Trophoblast cell (in vitro differentiated cells and primary cell): ENCODE results near the gene DDX39B.
"Not testable (repeated sequence)": the region's sequence is repeated elsewhere in the genome, so short reads cannot be mapped to it uniquely, and the experiment has no call there.

Experiments used
- DNase-seq, 2 donors: peaks; one replicate each; pipeline ENCODE4 v3.0.0-alpha.2; 2016
- H2AFZ ChIP-seq: 2 replicates; pipeline ENCODE4 v1.6.1; 2013; ENCODE audit warnings: low read length, moderate library complexity, mild to moderate bottlenecking; ENCODE audit not compliant: insufficient read depth, poor library complexity
- H2AK5ac ChIP-seq: 2 replicates; pipeline ENCODE4 v1.6.1; 2013; ENCODE audit warnings: mild to moderate bottlenecking, low read length
- H2BK120ac ChIP-seq: 2 replicates; pipeline ENCODE4 v1.6.1; 2013; ENCODE audit warnings: low read length, mild to moderate bottlenecking, moderate library complexity; ENCODE audit not compliant: insufficient read depth, poor library complexity
- H2BK12ac ChIP-seq: 2 replicates; pipeline ENCODE4 v1.6.1; 2013; ENCODE audit warnings: mild to moderate bottlenecking, low read length, moderate library complexity
- H2BK5ac ChIP-seq: 2 replicates; pipeline ENCODE4 v1.6.1; 2013; ENCODE audit warnings: low read length, low read depth, moderate library complexity, mild to moderate bottlenecking; ENCODE audit not compliant: poor library complexity
- H3K14ac ChIP-seq: 2 replicates; pipeline ENCODE4 v1.6.1; 2013; ENCODE audit warnings: mild to moderate bottlenecking, low read length
- H3K18ac ChIP-seq: 2 replicates; pipeline ENCODE4 v1.6.1; 2013; ENCODE audit warnings: mild to moderate bottlenecking, low read length
- H3K23ac ChIP-seq: 2 replicates; pipeline ENCODE4 v1.6.1; 2013; ENCODE audit warnings: low read length
- H3K27ac ChIP-seq: 2 replicates; pipeline ENCODE4 v1.5.1; 2013; ENCODE audit warnings: low read depth, mild to moderate bottlenecking, inconsistent platforms, low read length, moderate library complexity
- H3K27me3 ChIP-seq: 2 replicates; pipeline ENCODE4 v1.6.1; 2013; ENCODE audit warnings: inconsistent platforms, mild to moderate bottlenecking, low read length, moderate library complexity; ENCODE audit not compliant: insufficient read depth
- H3K36me3 ChIP-seq, 2 experiments: 1 replicate in 1 of 2; 2 replicates in 1 of 2; pipeline ENCODE4 v1.6.1; 2013; ENCODE audit warnings: low read length in 2 of 2, mild to moderate bottlenecking in 2 of 2, moderate library complexity in 1 of 2; ENCODE audit not compliant: insufficient read depth in 2 of 2, control insufficient read depth in 1 of 2
- H3K4ac ChIP-seq: 2 replicates; pipeline ENCODE4 v1.6.1; 2013; ENCODE audit warnings: low read depth, mild to moderate bottlenecking, low read length, moderate library complexity
- H3K4me1 ChIP-seq, 2 experiments: 1 replicate in 1 of 2; 2 replicates in 1 of 2; pipeline ENCODE4 v1.6.1; 2013; ENCODE audit warnings: low read length in 2 of 2, mild to moderate bottlenecking in 2 of 2, moderate library complexity in 1 of 2; ENCODE audit not compliant: insufficient read depth in 2 of 2, control insufficient read depth in 1 of 2
- H3K4me2 ChIP-seq: 2 replicates; pipeline ENCODE4 v1.6.1; 2013; ENCODE audit warnings: inconsistent platforms, mild to moderate bottlenecking, low read length, moderate library complexity
- H3K4me3 ChIP-seq: 2 replicates; pipeline ENCODE4 v1.5.1; 2013; ENCODE audit warnings: mild to moderate bottlenecking, low read depth, low read length, inconsistent platforms
- H3K79me1 ChIP-seq: one replicate; pipeline ENCODE4 v1.6.1; 2013; ENCODE audit warnings: low read length
- H3K79me2 ChIP-seq: 2 replicates; pipeline ENCODE4 v1.6.1; 2013; ENCODE audit warnings: low read length, mild to moderate bottlenecking; ENCODE audit not compliant: control insufficient read depth, insufficient read depth, poor library complexity
- H3K9ac ChIP-seq: 2 replicates; pipeline ENCODE4 v1.6.1; 2013; ENCODE audit warnings: mild to moderate bottlenecking, low read length
- H3K9me3 ChIP-seq: 2 replicates; pipeline ENCODE4 v1.6.1; 2013; ENCODE audit warnings: low read depth, mild to moderate bottlenecking, control low read depth, inconsistent platforms, low read length; ENCODE audit not compliant: insufficient read depth
- H4K12ac ChIP-seq: 2 replicates; pipeline ENCODE4 v1.6.1; 2013; ENCODE audit warnings: low read depth, mild to moderate bottlenecking, low read length, moderate library complexity
- H4K8ac ChIP-seq: 2 replicates; pipeline ENCODE4 v1.6.1; 2013; ENCODE audit warnings: low read depth, mild to moderate bottlenecking, low read length, moderate library complexity
- H4K91ac ChIP-seq: one replicate; pipeline ENCODE4 v1.6.1; 2013; ENCODE audit warnings: low read depth, mild to moderate bottlenecking, low read length, moderate library complexity
- WGBS: extraction: QIAGEN DNeasy Blood & Tissue Kit; methylation state at CpG from one replicate; pipeline ENCODE4 v1.1.7; 2013; ENCODE audit warnings: missing lambda C conversion rate; ENCODE audit not compliant: insufficient read length, insufficient coverage; ENCODE audit errors: extremely low coverage; 5-methylcytosine and 5-hydroxymethylcytosine counted together

The DDX39B gene

GRCh38 chr6:31502586-31502985, 39.2 kb downstream of the DDX39B start:
- Histone ChIP-seq H2AK5ac (no peak overlapping the region), H2BK12ac (no peak overlapping the region), H3K4ac (no peak overlapping the region), H3K9ac (no peak overlapping the region), H3K27ac (no peak overlapping the region), H3K23ac (no peak overlapping the region), H4K12ac (no peak overlapping the region), H3K18ac (no peak overlapping the region), H3K79me2 (no peaks in the 10 kb centered on the region), H3K4me2 (no peak overlapping the region), H2BK5ac (no peak overlapping the region), H3K27me3 (peaks cover 14% of the 10 kb centered on the region), H2BK120ac (no peak overlapping the region), H4K8ac (no peak overlapping the region), H2AFZ (no peak overlapping the region), H3K9me3 (no peaks in the 10 kb centered on the region), H4K91ac (no peak overlapping the region), H3K14ac (no peak overlapping the region), H3K4me1 (peaks cover 0 to 5% of the 10 kb centered on the region in 2 experiments), H3K36me3 (no peaks in the 10 kb centered on the region), H3K4me3 (no peak overlapping the region), H3K79me1 (no peaks in the 10 kb centered on the region)
- DNase-seq, result no peak

GRCh38 chr6:31499648-31500047, 42.2 kb downstream of the DDX39B start:
- H3K14ac ChIP-seq, H3K4me3 ChIP-seq, H3K79me2 ChIP-seq, H2BK120ac ChIP-seq, H2AK5ac ChIP-seq, H4K12ac ChIP-seq, H2BK5ac ChIP-seq, H3K36me3 ChIP-seq, DNase-seq, H3K9me3 ChIP-seq, H3K18ac ChIP-seq, H4K8ac ChIP-seq, H3K4me2 ChIP-seq, H2BK12ac ChIP-seq, H3K23ac ChIP-seq, H3K4ac ChIP-seq, H3K4me1 ChIP-seq, H2AFZ ChIP-seq, H4K91ac ChIP-seq, H3K9ac ChIP-seq, H3K79me1 ChIP-seq, H3K27ac ChIP-seq: not testable (repeated sequence)
- H3K27me3 ChIP-seq, result peaks cover 20% of the 10 kb centered on the region
- WGBS, result no CpG with 5 or more reads among the region's 2 CpGs

- no peak overlapping the region for H3K14ac ChIP-seq
- WGBS, result no CpG with 5 or more reads among the region's 21 CpGs
These were observed 43.1 kb downstream of the DDX39B start for GRCh38 chr6:31498748-31499147.

GRCh38 chr6:31497531-31498476, 44.0 kb downstream of the DDX39B start, which contains the start of gene MICB:
TSS of gene MICB (plus strand) at chr6:31498145. CDS start at chr6:31498194, 49 bp downstream.
- peak within 1 kb of the TSS; percentile 62 for H3K4me3 ChIP-seq
- H3K79me1 ChIP-seq, result no peaks in the 10 kb centered on the region
- H2BK12ac ChIP-seq, result no peak within 1 kb of the TSS
- H3K36me3 ChIP-seq, result no peaks in the 10 kb centered on the region
- H3K9me3 ChIP-seq, result no peaks in the 10 kb centered on the region
- H3K79me2 ChIP-seq, result no peaks in the 10 kb centered on the region
- H3K18ac ChIP-seq, result no peak within 1 kb of the TSS
- no peak within 1 kb of the TSS for H2AK5ac ChIP-seq
- no peak within 1 kb of the TSS for H3K27ac ChIP-seq
- peak within 1 kb of the TSS; percentile 77 for H3K4me2 ChIP-seq
- no peak within 1 kb of the TSS for H3K9ac ChIP-seq
- H2BK120ac ChIP-seq, result no peak within 1 kb of the TSS
- H4K12ac ChIP-seq, result no peak within 1 kb of the TSS
- H3K4ac ChIP-seq, result no peak within 1 kb of the TSS
- H3K14ac ChIP-seq, result no peak within 1 kb of the TSS
- peaks cover 20% of the 10 kb centered on the region for H3K27me3 ChIP-seq
- peaks cover 3 to 7% of the 10 kb centered on the region in 2 experiments for H3K4me1 ChIP-seq
- peak; percentile 66 to 69 for DNase-seq
- H2AFZ ChIP-seq, result peak within 1 kb of the TSS; percentile 71
- H3K23ac ChIP-seq, result no peak within 1 kb of the TSS
- WGBS, result no CpG with 5 or more reads among the region's 64 CpGs
- no peak within 1 kb of the TSS for H4K8ac ChIP-seq
- H2BK5ac ChIP-seq, result no peak within 1 kb of the TSS
- H4K91ac ChIP-seq, result no peak within 1 kb of the TSS

More at GRCh38 chr6:31498748-31499147, 43.1 kb downstream of the DDX39B start:
- no peaks in the 10 kb centered on the region for H3K79me2 ChIP-seq
- H3K18ac ChIP-seq, result no peak overlapping the region
- no peak overlapping the region for H4K91ac ChIP-seq
- H3K4me3 ChIP-seq, result no peak overlapping the region
- no peak overlapping the region for H2BK12ac ChIP-seq
- H3K4me2 ChIP-seq, result peak overlapping the region; percentile 36
- no peak overlapping the region for H3K4ac ChIP-seq
- DNase-seq, result peak in 1 of 2 donors; percentile 20
- peaks cover 20% of the 10 kb centered on the region for H3K27me3 ChIP-seq
- no peak overlapping the region for H3K27ac ChIP-seq
- H3K9ac ChIP-seq, result no peak overlapping the region
- no peaks in the 10 kb centered on the region for H3K9me3 ChIP-seq
- H3K23ac ChIP-seq, result no peak overlapping the region
- H3K36me3 ChIP-seq, result no peaks in the 10 kb centered on the region
- no peak overlapping the region for H2BK5ac ChIP-seq
- no peak overlapping the region for H2BK120ac ChIP-seq
- H4K8ac ChIP-seq, result no peak overlapping the region
- no peaks in the 10 kb centered on the region for H3K79me1 ChIP-seq
- H4K12ac ChIP-seq, result no peak overlapping the region
- H2AK5ac ChIP-seq, result no peak overlapping the region
- H3K4me1 ChIP-seq, result peaks cover 3 to 7% of the 10 kb centered on the region in 2 experiments
- H2AFZ ChIP-seq, result no peak overlapping the region
